ENCODE measurements around the gene ERF. TPM values are rescaled to one million over a fixed set of nuclear protein-coding genes. Genes with fewer than 3 reads are reported as not detected.

Gene ERF
- total and polyA plus RNA-seq, 7 experiments from 2014 or later, result 2.8 to 105 (median 49.4) TPM

DNA sequence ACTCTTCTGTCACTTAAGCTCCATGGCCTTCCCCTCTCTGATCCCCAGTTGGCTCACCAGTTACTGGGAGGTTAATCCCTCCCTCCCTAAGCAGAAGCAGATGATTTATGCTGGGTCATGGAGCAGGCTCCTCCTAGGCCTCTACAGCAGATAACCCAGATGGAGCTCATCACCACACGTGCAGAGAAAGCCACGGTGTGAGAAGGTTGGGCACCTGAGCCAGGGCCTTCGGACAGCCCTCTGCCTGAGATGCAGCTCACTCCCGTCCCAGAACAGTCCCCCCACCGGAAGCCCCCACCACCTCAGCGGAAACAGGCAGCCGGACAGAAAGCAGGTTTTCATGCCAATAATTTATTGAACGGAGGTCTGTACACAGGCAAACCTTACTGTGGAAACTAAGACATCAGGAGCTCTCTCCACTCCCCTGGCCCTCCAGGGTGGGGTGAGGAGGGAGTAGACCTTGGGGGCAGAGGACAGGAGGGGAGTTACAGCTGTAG, 25.0 kb downstream of the ERF start:
- CTCF ChIA-PET, result interaction anchor here (0.7 to 0.8 kb wide), 2 partner anchors 49 to 122 kb away, joined by 3 to 4 read pairs; no protein-coding TSS in a partner anchor
- no peaks in the 10 kb centered on the region for H3K4me1 ChIP-seq (ENCODE audit: control insufficient read depth in 2 of 2, insufficient read depth in 2 of 2, low read length in 2 of 2)
- H3K4me3 Mint-ChIP-seq, result no peak overlapping the region
- H3K27me3 Mint-ChIP-seq, result no peaks in the 10 kb centered on the region
- H3K9me3 Mint-ChIP-seq, result no peaks in the 10 kb centered on the region
- ATAC-seq (no peak), DNase-seq (no peak)
- peaks cover 17 to 38% (median 21%) of the 10 kb centered on the region in 7 donors for H3K4me1 Mint-ChIP-seq
- POLR2A ChIA-PET, result no interaction called here
- no peaks in the 10 kb centered on the region for H3K9me3 ChIP-seq (ENCODE audit: control insufficient read depth in 2 of 3, low read length in 3 of 3)
- peaks cover 8 to 99% (median 19%) of the 10 kb centered on the region in 3 experiments for H3K36me3 ChIP-seq (ENCODE audit: control insufficient read depth in 2 of 3, insufficient read depth in 3 of 3, low read length in 3 of 3)
- peak overlapping the region in 7 of 9 donors; percentile 9 to 72 (median 50) for H3K27ac Mint-ChIP-seq
- no peak overlapping the region for H3K4me3 ChIP-seq (ENCODE audit: low read length)
- no peak overlapping the region for H3K27ac ChIP-seq (ENCODE audit: low read depth, low read length)
- H3K36me3 Mint-ChIP-seq, result peaks cover 3 to 33% (median 12%) of the 10 kb centered on the region in 5 donors
- intact Hi-C loops (cut with micrococcal nuclease), result no loop called here
- no peaks in the 10 kb centered on the region for H3K27me3 ChIP-seq (ENCODE audit: control insufficient read depth in 2 of 2, insufficient read depth in 2 of 2, low read length in 2 of 2)

DNA sequence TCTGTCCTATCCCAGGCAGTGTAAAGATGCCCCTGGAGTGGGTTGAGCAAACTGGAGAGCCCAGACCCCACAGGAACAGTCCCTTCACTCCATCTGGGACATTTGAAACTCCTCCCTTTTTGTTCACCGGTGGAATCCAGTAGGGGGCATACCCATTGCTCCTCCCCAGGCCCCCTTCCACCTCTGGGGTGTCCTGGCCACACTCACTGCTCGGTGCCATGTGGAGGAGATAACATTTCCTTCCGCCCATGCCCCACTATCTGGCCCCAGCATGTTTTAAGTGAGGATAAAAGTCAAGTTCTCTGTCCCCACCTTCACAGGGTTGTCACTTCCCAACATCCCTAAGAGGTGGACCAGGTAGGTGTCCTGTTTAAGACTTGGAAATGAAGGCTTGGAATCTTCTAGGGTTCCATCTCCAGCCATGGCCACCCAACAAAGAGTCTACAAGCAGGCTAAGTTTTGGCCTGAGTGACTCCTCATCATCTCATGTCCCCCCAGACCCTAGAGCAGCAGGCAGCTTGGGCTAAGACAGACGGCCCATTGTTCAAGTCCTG, 25.6 kb downstream of the ERF start:
- Mint-ChIP-seq H3K9me3 (no peaks in the 10 kb centered on the region), H3K27me3 (no peaks in the 10 kb centered on the region), H3K36me3 (peaks cover 3 to 35% (median 15%) of the 10 kb centered on the region in 5 donors), H3K4me3 (no peak overlapping the region), H3K4me1 (peaks cover 17 to 38% (median 21%) of the 10 kb centered on the region in 7 donors), H3K27ac (peak overlapping the region in 8 of 9 donors; percentile 6 to 72 (median 46))
- Histone ChIP-seq H3K4me3 (ENCODE audit: low read length) (no peak overlapping the region), H3K27me3 (ENCODE audit: control insufficient read depth in 2 of 2, insufficient read depth in 2 of 2, low read length in 2 of 2) (no peaks in the 10 kb centered on the region), H3K27ac (ENCODE audit: low read depth, low read length) (no peak overlapping the region), H3K4me1 (ENCODE audit: control insufficient read depth in 2 of 2, insufficient read depth in 2 of 2, low read length in 2 of 2) (no peaks in the 10 kb centered on the region), H3K36me3 (ENCODE audit: control insufficient read depth in 2 of 3, insufficient read depth in 3 of 3, low read length in 3 of 3) (peaks cover 8 to 99% (median 19%) of the 10 kb centered on the region in 3 experiments), H3K9me3 (ENCODE audit: control insufficient read depth in 2 of 3, low read length in 3 of 3) (no peaks in the 10 kb centered on the region)
- ATAC-seq, result no peak
- ChIA-PET CTCF (interaction anchor here (0.7 to 1.6 kb wide), 4 partner anchors 47 to 122 kb away, joined by 3 to 6 read pairs (median 4); no protein-coding TSS in a partner anchor), POLR2A (interaction anchor here (1.5 kb wide), 1 partner anchor 12 kb away, joined by 4 read pairs; no protein-coding TSS in a partner anchor)
- intact Hi-C loops (cut with micrococcal nuclease), result no loop called here
- no peak for DNase-seq

DNA sequence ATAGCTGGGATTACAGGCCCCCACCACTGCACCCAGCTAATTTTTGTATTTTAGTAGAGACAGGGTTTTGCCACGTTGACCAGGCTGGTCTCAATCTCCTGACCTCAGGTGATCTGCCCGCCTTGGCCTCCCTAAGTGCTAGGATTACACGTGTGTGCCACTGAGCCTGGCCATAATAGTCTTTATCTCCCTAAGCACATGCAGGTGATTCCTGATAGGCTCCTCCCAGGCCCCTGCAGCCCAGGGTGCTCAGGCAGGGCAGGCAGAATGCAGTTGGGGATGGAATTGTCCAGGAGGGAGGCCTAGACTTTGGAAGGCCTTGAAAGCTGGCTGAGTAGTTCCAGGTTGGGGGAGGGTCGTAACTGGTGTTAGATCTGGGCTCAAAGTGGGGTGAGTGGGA, 26.3 kb downstream of the ERF start:
- no peaks in the 10 kb centered on the region for H3K9me3 ChIP-seq (ENCODE audit: control insufficient read depth in 2 of 3, low read length in 3 of 3)
- POLR2A ChIA-PET, result interaction anchor here (1.5 kb wide), 1 partner anchor 13 kb away, joined by 4 read pairs; no protein-coding TSS in a partner anchor

DNA sequence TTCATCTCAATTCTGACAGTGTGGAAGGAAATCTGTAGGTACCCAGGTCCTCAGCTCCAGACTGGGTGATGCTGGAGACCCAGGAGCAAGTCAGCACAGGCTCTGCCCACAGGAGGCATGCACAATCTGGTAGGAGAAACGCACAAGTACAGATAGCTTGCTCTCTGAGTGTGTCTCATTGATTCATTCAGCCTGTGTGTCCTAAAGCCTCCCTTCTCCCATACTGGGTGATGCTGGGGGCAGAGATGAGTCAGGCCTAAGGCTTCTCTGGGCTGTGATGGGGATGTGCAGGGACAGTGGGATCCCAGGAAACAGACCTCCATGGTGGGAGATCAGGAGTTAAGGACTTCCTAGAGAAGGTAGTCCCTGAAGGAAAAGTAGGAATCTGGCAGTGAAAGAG, 28.0 kb downstream of the ERF start:
- H3K36me3 Mint-ChIP-seq, result peaks cover 3 to 36% (median 15%) of the 10 kb centered on the region in 5 donors
- Histone ChIP-seq H3K4me1 (ENCODE audit: control insufficient read depth in 2 of 2, insufficient read depth in 2 of 2, low read length in 2 of 2) (no peaks in the 10 kb centered on the region), H3K9me3 (ENCODE audit: control insufficient read depth in 2 of 3, low read length in 3 of 3) (no peaks in the 10 kb centered on the region), H3K27me3 (ENCODE audit: control insufficient read depth in 2 of 2, insufficient read depth in 2 of 2, low read length in 2 of 2) (no peaks in the 10 kb centered on the region), H3K36me3 (ENCODE audit: control insufficient read depth in 2 of 3, insufficient read depth in 3 of 3, low read length in 3 of 3) (peaks cover 4 to 78% (median 19%) of the 10 kb centered on the region in 3 experiments), H3K27ac (ENCODE audit: low read depth, low read length) (no peak overlapping the region), H3K4me3 (ENCODE audit: low read length) (no peak overlapping the region)
- POLR2A ChIA-PET, result interaction anchor here (0.7 kb wide), 1 partner anchor 53 kb away, joined by 3 read pairs; no protein-coding TSS in a partner anchor
- CTCF ChIA-PET, result no interaction called here
- H3K27ac Mint-ChIP-seq, result peak overlapping the region in 2 of 9 donors; percentile 5 to 38
- no peak for DNase-seq
- H3K9me3 Mint-ChIP-seq, result no peaks in the 10 kb centered on the region
- H3K4me1 Mint-ChIP-seq, result peaks cover 21 to 43% (median 28%) of the 10 kb centered on the region in 7 donors
- no peaks in the 10 kb centered on the region for H3K27me3 Mint-ChIP-seq
- ATAC-seq, result no peak
- H3K4me3 Mint-ChIP-seq, result no peak overlapping the region
- intact Hi-C loops (cut with micrococcal nuclease), result no loop called here

More for the DNA sequence above, 26.3 kb downstream of the ERF start:
- Mint-ChIP-seq H3K4me1 (peaks cover 13 to 35% (median 21%) of the 10 kb centered on the region in 7 donors), H3K9me3 (no peaks in the 10 kb centered on the region), H3K4me3 (no peak overlapping the region), H3K27ac (peak overlapping the region in 5 of 9 donors; percentile 25 to 68 (median 33)), H3K36me3 (peaks cover 3 to 37% (median 15%) of the 10 kb centered on the region in 5 donors), H3K27me3 (no peaks in the 10 kb centered on the region)
- Histone ChIP-seq H3K4me3 (ENCODE audit: low read length) (no peak overlapping the region), H3K27me3 (ENCODE audit: control insufficient read depth in 2 of 2, insufficient read depth in 2 of 2, low read length in 2 of 2) (no peaks in the 10 kb centered on the region), H3K4me1 (ENCODE audit: control insufficient read depth in 2 of 2, insufficient read depth in 2 of 2, low read length in 2 of 2) (no peaks in the 10 kb centered on the region), H3K36me3 (ENCODE audit: control insufficient read depth in 2 of 3, insufficient read depth in 3 of 3, low read length in 3 of 3) (peaks cover 8 to 95% (median 19%) of the 10 kb centered on the region in 3 experiments), H3K27ac (ENCODE audit: low read depth, low read length) (no peak overlapping the region)
- intact Hi-C loops (cut with micrococcal nuclease), result no loop called here
- no peak for DNase-seq
- CTCF ChIA-PET, result interaction anchor here (1.1 to 1.6 kb wide), 3 partner anchors 13 to 93 kb away, joined by 3 to 6 read pairs (median 5); no protein-coding TSS in a partner anchor
- ATAC-seq, result no peak

- Histone ChIP-seq H3K36me3 (ENCODE audit: control insufficient read depth in 2 of 3, insufficient read depth in 3 of 3, low read length in 3 of 3) (peaks cover 0 to 67% (median 19%) of the 10 kb centered on the region in 3 experiments), H3K4me1 (ENCODE audit: control insufficient read depth in 2 of 2, insufficient read depth in 2 of 2, low read length in 2 of 2) (peaks cover 4 to 6% of the 10 kb centered on the region in 2 donors), H3K4me3 (ENCODE audit: low read length) (no peak overlapping the region), H3K27ac (ENCODE audit: low read depth, low read length) (no peak overlapping the region), H3K9me3 (ENCODE audit: control insufficient read depth in 2 of 3, low read length in 3 of 3) (no peaks in the 10 kb centered on the region), H3K27me3 (ENCODE audit: control insufficient read depth in 2 of 2, insufficient read depth in 2 of 2, low read length in 2 of 2) (no peaks in the 10 kb centered on the region)
- no peaks in the 10 kb centered on the region for H3K27me3 Mint-ChIP-seq
- no peaks in the 10 kb centered on the region for H3K9me3 Mint-ChIP-seq
- ATAC-seq, result no peak
- H3K4me1 Mint-ChIP-seq, result peaks cover 23 to 50% (median 31%) of the 10 kb centered on the region in 7 donors
- ChIA-PET CTCF (no interaction called here), POLR2A (interaction anchor here (1.0 to 1.3 kb wide), 2 partner anchors 9 to 16 kb away, joined by 3 to 4 read pairs; no protein-coding TSS in a partner anchor)
- H3K27ac Mint-ChIP-seq, result peak overlapping the region in 1 of 9 donors; percentile 12
- no peak for DNase-seq
- intact Hi-C loops (cut with micrococcal nuclease), result no loop called here
- no peak overlapping the region for H3K4me3 Mint-ChIP-seq
- H3K36me3 Mint-ChIP-seq, result peaks cover 3 to 29% (median 15%) of the 10 kb centered on the region in 5 donors
Measured at GRCh38 chr19:42225718-42226292, 29.1 kb downstream of the ERF start.

- ChIA-PET POLR2A (interaction anchor here (1.0 to 1.3 kb wide), 2 partner anchors 9 to 17 kb away, joined by 3 to 4 read pairs; no protein-coding TSS in a partner anchor), CTCF (no interaction called here)
- Histone ChIP-seq H3K27ac (ENCODE audit: low read depth, low read length) (no peak overlapping the region), H3K9me3 (ENCODE audit: control insufficient read depth in 2 of 3, low read length in 3 of 3) (no peaks in the 10 kb centered on the region), H3K36me3 (ENCODE audit: control insufficient read depth in 2 of 3, insufficient read depth in 3 of 3, low read length in 3 of 3) (peaks cover 0 to 63% (median 19%) of the 10 kb centered on the region in 3 experiments), H3K27me3 (ENCODE audit: control insufficient read depth in 2 of 2, insufficient read depth in 2 of 2, low read length in 2 of 2) (no peaks in the 10 kb centered on the region), H3K4me1 (ENCODE audit: control insufficient read depth in 2 of 2, insufficient read depth in 2 of 2, low read length in 2 of 2) (peaks cover 8 to 10% of the 10 kb centered on the region in 2 donors), H3K4me3 (ENCODE audit: low read length) (no peak overlapping the region)
- no peak overlapping the region for H3K4me3 Mint-ChIP-seq
- H3K4me1 Mint-ChIP-seq, result peaks cover 30 to 57% (median 38%) of the 10 kb centered on the region in 7 donors
- H3K36me3 Mint-ChIP-seq, result peaks cover 3 to 30% (median 15%) of the 10 kb centered on the region in 5 donors
- no peak for ATAC-seq
- DNase-seq, result no peak
- intact Hi-C loops (cut with micrococcal nuclease), result no loop called here
- no peaks in the 10 kb centered on the region for H3K27me3 Mint-ChIP-seq
- peak overlapping the region in 1 of 9 donors; percentile 23 for H3K27ac Mint-ChIP-seq
- no peaks in the 10 kb centered on the region for H3K9me3 Mint-ChIP-seq
Measured at GRCh38 chr19:42224940-42225717, 29.8 kb downstream of the ERF start.

Measured in naive thymus-derived CD4-positive, alpha-beta T cell (primary cell).